H9 (cell line): ENCODE results near the gene BIRC7. TPM values are rescaled to one million over a fixed set of nuclear protein-coding genes. Genes with fewer than 3 reads are reported as not detected.

Experiments used
- DNase-seq: peaks from one replicate; pipeline ENCODE4 v3.0.0-alpha.2; 2017
- H2AFZ ChIP-seq: one replicate; pipeline ENCODE4 v1.6.1; 2013; ENCODE audit warnings: mild to moderate bottlenecking, low read length, control low read depth, moderate library complexity
- H2AK5ac ChIP-seq: 2 replicates; pipeline ENCODE4 v1.6.1; 2013; ENCODE audit warnings: low read length, control low read depth, mixed read lengths; ENCODE audit not compliant: insufficient read length
- H2BK120ac ChIP-seq: one replicate; pipeline ENCODE4 v1.6.1; 2013; ENCODE audit warnings: low read depth, mild to moderate bottlenecking, low read length, control low read depth, inconsistent platforms; ENCODE audit not compliant: poor library complexity, severe bottlenecking
- H2BK12ac ChIP-seq: 2 replicates; pipeline ENCODE4 v1.6.1; 2013; ENCODE audit warnings: low read length, control low read depth, mixed read lengths, low read depth; ENCODE audit not compliant: insufficient read length
- H2BK15ac ChIP-seq: 2 replicates; pipeline ENCODE4 v1.6.1; 2013; ENCODE audit warnings: low read depth, low read length, control low read depth
- H2BK20ac ChIP-seq: one replicate; pipeline ENCODE4 v1.6.1; 2013; ENCODE audit warnings: low read depth, mild to moderate bottlenecking, low read length, control low read depth, inconsistent platforms; ENCODE audit not compliant: poor library complexity, severe bottlenecking
- H2BK5ac ChIP-seq: 2 replicates; pipeline ENCODE4 v1.6.1; 2013; ENCODE audit warnings: low read length, control low read depth, mixed read lengths; ENCODE audit not compliant: insufficient read length
- H3K14ac ChIP-seq: 2 replicates; pipeline ENCODE4 v1.6.1; 2013; ENCODE audit warnings: low read length, control low read depth; ENCODE audit not compliant: insufficient read depth
- H3K18ac ChIP-seq: 2 replicates; pipeline ENCODE4 v1.6.1; 2013; ENCODE audit warnings: low read depth, mild to moderate bottlenecking, mixed read lengths, low read length, control low read depth; ENCODE audit not compliant: insufficient read length
- H3K23ac ChIP-seq: 2 replicates; pipeline ENCODE4 v1.6.1; 2013; ENCODE audit warnings: low read length, control low read depth, mixed read lengths, low read depth; ENCODE audit not compliant: insufficient read length
- H3K23me2 ChIP-seq: 2 replicates; pipeline ENCODE4 v1.6.1; 2013; ENCODE audit warnings: low read depth, mild to moderate bottlenecking, mixed read lengths, low read length, control low read depth; ENCODE audit not compliant: insufficient read length, poor library complexity, severe bottlenecking
- H3K27ac ChIP-seq: 2 replicates; pipeline ENCODE4 v1.5.1; 2013; ENCODE audit warnings: low read length, control low read depth, mixed read lengths, low read depth; ENCODE audit not compliant: insufficient read length
- H3K27me3 ChIP-seq: 2 replicates; pipeline ENCODE4 v1.6.1; 2013; ENCODE audit warnings: low read length, control low read depth, inconsistent platforms; ENCODE audit not compliant: insufficient read depth
- H3K4ac ChIP-seq: 2 replicates; pipeline ENCODE4 v1.6.1; 2013; ENCODE audit warnings: low read depth, mild to moderate bottlenecking, control low read depth, inconsistent platforms, low read length, moderate library complexity
- H3K4me1 ChIP-seq: 2 replicates; pipeline ENCODE4 v1.6.1; 2013; ENCODE audit warnings: low read length, control low read depth, inconsistent platforms; ENCODE audit not compliant: insufficient read depth
- H3K4me2 ChIP-seq: 2 replicates; pipeline ENCODE4 v1.6.1; 2013; ENCODE audit warnings: low read length, control low read depth, mixed read lengths; ENCODE audit not compliant: insufficient read length, insufficient read depth
- H3K56ac ChIP-seq: 2 replicates; pipeline ENCODE4 v1.6.1; 2013; ENCODE audit warnings: low read depth, mild to moderate bottlenecking, mixed read lengths, low read length, control low read depth; ENCODE audit not compliant: insufficient read length
- H3K79me1 ChIP-seq: 2 replicates; pipeline ENCODE4 v1.6.1; 2013; ENCODE audit warnings: low read depth, mild to moderate bottlenecking, moderate library complexity, low read length, control low read depth, inconsistent platforms; ENCODE audit not compliant: insufficient read depth, poor library complexity, severe bottlenecking
- H3K79me2 ChIP-seq: 2 replicates; pipeline ENCODE4 v1.6.1; 2013; ENCODE audit warnings: low read length, control low read depth, inconsistent platforms; ENCODE audit not compliant: insufficient read depth
- H3K9ac ChIP-seq: 2 replicates; pipeline ENCODE4 v1.6.1; 2013; ENCODE audit warnings: low read length, control low read depth, mixed read lengths; ENCODE audit not compliant: insufficient read length; ENCODE audit errors: extremely low read depth
- H3K9me3 ChIP-seq: one replicate; pipeline ENCODE4 v1.6.1; 2013; ENCODE audit warnings: low read depth, low read length, inconsistent platforms; ENCODE audit not compliant: control insufficient read depth
- H3T11ph ChIP-seq: one replicate; pipeline ENCODE4 v1.6.1; 2013; ENCODE audit warnings: mild to moderate bottlenecking, low read length, control low read depth, inconsistent platforms
- H4K20me1 ChIP-seq: one replicate; pipeline ENCODE4 v1.6.1; 2013; ENCODE audit not compliant: control insufficient read depth, insufficient read length, insufficient read depth
- H4K5ac ChIP-seq: 2 replicates; pipeline ENCODE4 v1.6.1; 2013; ENCODE audit warnings: low read depth, mild to moderate bottlenecking, mixed read lengths, low read length, control low read depth; ENCODE audit not compliant: insufficient read length
- H4K8ac ChIP-seq: replicated peaks from 2 replicates; pipeline ENCODE4 v1.6.1; 2013; ENCODE audit warnings: low read length, control low read depth, mixed read lengths, low read depth; ENCODE audit not compliant: insufficient read length
- H4K91ac ChIP-seq: 2 replicates; pipeline ENCODE4 v1.6.1; 2013; ENCODE audit warnings: low read depth, mild to moderate bottlenecking, moderate library complexity, mixed read lengths, low read length, control low read depth; ENCODE audit not compliant: insufficient read length
- H3K27ac Mint-ChIP-seq, 3 experiments: 2 replicates in 2 of 3; 3 replicates in 1 of 3; pipeline ENCODE4 v1.8.0; 2020 to 2021; ENCODE audit warnings: mixed read lengths in 3 of 3, mild to moderate bottlenecking in 1 of 3, moderate library complexity in 1 of 3
- H3K27me3 Mint-ChIP-seq: 2 replicates; pipeline ENCODE4 v1.8.0; 2021; ENCODE audit warnings: low read depth, mild to moderate bottlenecking, moderate library complexity, mixed read lengths
- H3K36me3 Mint-ChIP-seq, 3 experiments: 2 replicates in 2 of 3; 3 replicates in 1 of 3; pipeline ENCODE4 v1.8.0; 2020 to 2021; ENCODE audit warnings: low read depth in 3 of 3, mixed read lengths in 3 of 3; ENCODE audit not compliant: insufficient read depth in 1 of 3
- H3K4me1 Mint-ChIP-seq, 2 experiments: 2 replicates each; pipeline ENCODE4 v1.8.0; 2020; ENCODE audit warnings: mixed read lengths in 2 of 2
- H3K4me3 Mint-ChIP-seq, 2 experiments: 2 replicates in 1 of 2; 3 replicates in 1 of 2; pipeline ENCODE4 v1.8.0; 2020 to 2021; ENCODE audit warnings: mild to moderate bottlenecking in 2 of 2, mixed read lengths in 2 of 2, moderate library complexity in 1 of 2
- H3K9me3 Mint-ChIP-seq, 2 experiments: 2 replicates in 1 of 2; 3 replicates in 1 of 2; pipeline ENCODE4 v1.8.0; 2020; ENCODE audit warnings: mild to moderate bottlenecking in 2 of 2, mixed read lengths in 2 of 2, moderate library complexity in 1 of 2
- CTCF ChIP-seq: fragments of 200-600 bp; sonication (generic); conservative IDR thresholded peaks from 3 replicates; pipeline ENCODE4 v1.8.0; 2021; ENCODE audit warnings: antibody characterized with exemption, mild to moderate bottlenecking
- WGBS: extraction: QIAGEN DNeasy Blood & Tissue Kit; methylation state at CpG from one replicate; pipeline ENCODE4 v1.1.7; 2013; ENCODE audit warnings: missing lambda C conversion rate, low lambda C conversion rate, mixed read lengths; ENCODE audit not compliant: insufficient read length; ENCODE audit errors: extremely low coverage; 5-methylcytosine and 5-hydroxymethylcytosine counted together
- total RNA-seq: library from RNA; stranded (reverse); gene quantifications from 2 replicates; pipeline ENCODE4 v1.2.1, GENCODE V29; 2021

Gene BIRC7
- total RNA-seq, 1 experiment from 2014 or later: not detected

GRCh38 chr20:63216849-63217471 is 18.7 kb upstream of the BIRC7 start:
- peak overlapping the region; percentile 13; the same call in 1 of the 2 replicates for H3K14ac ChIP-seq
- peaks cover 4% of the 10 kb centered on the region for H3K79me1 ChIP-seq
- H2AK5ac ChIP-seq: no peak overlapping the region
- H3K56ac ChIP-seq: no peak overlapping the region
- H4K8ac ChIP-seq: no peak overlapping the region
- Mint-ChIP-seq H3K36me3 (peaks cover 28 to 35% (median 33%) of the 10 kb centered on the region in 3 experiments; a peak in 6 of 7 replicates), H3K27ac (peak overlapping the region in 2 of 3 experiments; percentile 20 to 64; a peak in 1 of 7 replicates), H3K4me1 (peaks cover 27 to 29% of the 10 kb centered on the region in 2 experiments), H3K4me3 (peak overlapping the region; percentile 89 to 99), H3K27me3 (peaks cover 24% of the 10 kb centered on the region), H3K9me3 (peaks cover 0 to 1% of the 10 kb centered on the region in 2 experiments; a peak in 1 of 5 replicates)
- WGBS: no CpG with 5 or more reads among the region's 13 CpGs
- no peak overlapping the region for H2BK12ac ChIP-seq
- no peak overlapping the region for H2BK120ac ChIP-seq
- H3K9me3 ChIP-seq: no peaks in the 10 kb centered on the region
- H3K4ac ChIP-seq: no peak overlapping the region
- peaks cover 9% of the 10 kb centered on the region for H3K23me2 ChIP-seq
- H3K9ac ChIP-seq: no peak overlapping the region
- H3K4me1 ChIP-seq: no peaks in the 10 kb centered on the region
- H2AFZ ChIP-seq: no peak overlapping the region
- peaks cover 21% of the 10 kb centered on the region; the same call in 1 of the 2 replicates for H3K79me2 ChIP-seq
- no peak overlapping the region for H3K27ac ChIP-seq
- no peak overlapping the region for H4K91ac ChIP-seq
- H3K27me3 ChIP-seq: no peaks in the 10 kb centered on the region
- no peak overlapping the region for H3K23ac ChIP-seq
- peak overlapping the region; percentile 44 for H3K4me2 ChIP-seq
- H3T11ph ChIP-seq: no peak overlapping the region
- H4K20me1 ChIP-seq: peaks cover 3% of the 10 kb centered on the region
- no peak overlapping the region for H2BK20ac ChIP-seq
- no peak for TF ChIP-seq CTCF
- no peak overlapping the region for H2BK5ac ChIP-seq
- DNase-seq: no peak
- H2BK15ac ChIP-seq: no peak overlapping the region
- no peak overlapping the region for H3K18ac ChIP-seq
- H4K5ac ChIP-seq: no peak overlapping the region
